Left ventricle myocardium inferior (tissue), 1 donor: ENCODE measurements around the gene PSME2. TPM values are rescaled to one million over a fixed set of nuclear protein-coding genes. Genes with fewer than 3 reads are reported as not detected.
"Not testable (repeated sequence)": the region's sequence is repeated elsewhere in the genome, so short reads cannot be mapped to it uniquely, and the experiment has no call there.

Source experiments
- DNase-seq: peaks from one replicate; pipeline ENCODE4 v3.0.0-alpha.2; 2020
- H3K27ac ChIP-seq: fragments of 200-600 bp; replicated peaks from 2 replicates; pipeline ENCODE4 v1.8.0; 2021
- H3K27me3 ChIP-seq: fragments of 200-600 bp; 2 replicates; pipeline ENCODE4 v1.8.0; 2021; ENCODE audit warnings: low read depth
- H3K36me3 ChIP-seq: fragments of 200-600 bp; 2 replicates; pipeline ENCODE4 v1.8.0; 2021
- H3K4me1 ChIP-seq: fragments of 200-600 bp; 2 replicates; pipeline ENCODE4 v1.8.0; 2021
- H3K4me3 ChIP-seq: fragments of 200-600 bp; 2 replicates; pipeline ENCODE4 v1.8.0; 2021; ENCODE audit warnings: mild to moderate bottlenecking, moderate library complexity
- H3K9me3 ChIP-seq: fragments of 200-600 bp; replicated peaks from 2 replicates; pipeline ENCODE4 v1.8.0; 2021
- CTCF ChIP-seq: fragments of 200-600 bp; IDR thresholded peaks from 2 replicates; pipeline ENCODE4 v1.8.0; 2021; ENCODE audit warnings: antibody characterized with exemption, mild to moderate bottlenecking, borderline replicate concordance
- intact Hi-C: fragments of 100-400 bp; cut with micrococcal nuclease; formaldehyde crosslinking; loops from one replicate; pipeline ENCODE4 v1.11.0; 2022
- total RNA-seq: library from RNA; stranded (reverse); fragmentation: NEBNext Ultra II Directional; extraction: Animal tissue kit (Norgen Biotek cat#: 25700); gene quantifications from one replicate; pipeline ENCODE4 v1.2.1, GENCODE V29; 2021
- donor health status: DM: no; HTN: yes; CAD: no; lungs with severe emphysema.

The PSME2 gene
- total RNA-seq, 1 donor from 2014 or later: 89.7 TPM

- DNase-seq: no peak
- TF ChIP-seq CTCF: no peak
- intact Hi-C loops: no loop called here
These were observed 33.0 kb downstream of the PSME2 start for GRCh38 chr14:24113379-24113800.

GRCh38 chr14:24110523-24110922 is 35.9 kb downstream of the PSME2 start:
- no peak overlapping the region for H3K27ac ChIP-seq
- H3K36me3 ChIP-seq: no peaks in the 10 kb centered on the region
- peaks cover 25% of the 10 kb centered on the region for H3K4me1 ChIP-seq
- TF ChIP-seq CTCF: no peak
- no peaks in the 10 kb centered on the region for H3K27me3 ChIP-seq
- H3K4me3 ChIP-seq: no peak overlapping the region
- H3K9me3 ChIP-seq: no peaks in the 10 kb centered on the region
- DNase-seq: no peak
- intact Hi-C loops: no loop called here

More at GRCh38 chr14:24113379-24113800, 33.0 kb downstream of the PSME2 start:
- Histone ChIP-seq H3K4me3 (peak overlapping the region; percentile 76), H3K9me3 (no peaks in the 10 kb centered on the region), H3K27ac (peak overlapping the region; percentile 98), H3K4me1 (peaks cover 44% of the 10 kb centered on the region), H3K27me3 (no peaks in the 10 kb centered on the region), H3K36me3 (peaks cover 23% of the 10 kb centered on the region)

- intact Hi-C loops: no loop called here
- H3K27ac ChIP-seq: no peak overlapping the region
- no peaks in the 10 kb centered on the region for H3K9me3 ChIP-seq
- H3K27me3 ChIP-seq: no peaks in the 10 kb centered on the region
- H3K4me1 ChIP-seq: peaks cover 21% of the 10 kb centered on the region
- no peaks in the 10 kb centered on the region for H3K36me3 ChIP-seq
- no peak overlapping the region for H3K4me3 ChIP-seq
- TF ChIP-seq CTCF: no peak
- DNase-seq: no peak
These were observed 36.4 kb downstream of the PSME2 start for GRCh38 chr14:24110060-24110459.

- H3K4me3 ChIP-seq: no peak overlapping the region
- no peak for DNase-seq
- H3K4me1 ChIP-seq: peaks cover 13% of the 10 kb centered on the region
- no peaks in the 10 kb centered on the region for H3K27me3 ChIP-seq
- H3K27ac ChIP-seq: peak overlapping the region; percentile 37
- TF ChIP-seq CTCF: no peak
- intact Hi-C loops: loop anchor here (5.0 kb wide), 1 partner anchor 46 kb away; no protein-coding TSS in a partner anchor
- no peaks in the 10 kb centered on the region for H3K9me3 ChIP-seq
- no peaks in the 10 kb centered on the region for H3K36me3 ChIP-seq
These were observed 38.0 kb downstream of the PSME2 start for GRCh38 chr14:24108336-24108874.

- no peak for TF ChIP-seq CTCF
- DNase-seq: no peak
- Histone ChIP-seq H3K27me3 (no peaks in the 10 kb centered on the region), H3K4me3 (no peak overlapping the region), H3K4me1 (peaks cover 10% of the 10 kb centered on the region), H3K9me3 (no peaks in the 10 kb centered on the region), H3K27ac (no peak overlapping the region), H3K36me3 (no peaks in the 10 kb centered on the region)
- intact Hi-C loops: loop anchor here (5.0 kb wide), 1 partner anchor 44 kb away; no protein-coding TSS in a partner anchor
These were observed 39.6 kb downstream of the PSME2 start for GRCh38 chr14:24106672-24107271.

GRCh38 chr14:24105609-24106239 is 40.7 kb downstream of the PSME2 start:
- H3K27ac ChIP-seq, H3K9me3 ChIP-seq, H3K36me3 ChIP-seq, H3K4me1 ChIP-seq, DNase-seq, H3K4me3 ChIP-seq, H3K27me3 ChIP-seq: not testable (repeated sequence)
- intact Hi-C loops: loop anchor here (5.0 kb wide), 1 partner anchor 43 kb away; no protein-coding TSS in a partner anchor
